Measurements from ENCODE around the gene REEP6.

Gene REEP6

GRCh38 chr19:1459479-1459878 is 31.5 kb upstream of the REEP6 start:
- no peak overlapping the region for H3K9ac ChIP-seq (ENCODE audit: low read length)
- H3K36me3 ChIP-seq (ENCODE audit: control insufficient read depth, insufficient read depth, low read length, severe bottlenecking): peaks cover 6% of the 10 kb centered on the region
- H3K4me1 ChIP-seq (ENCODE audit: control insufficient read depth, insufficient read depth, low read length): no peaks in the 10 kb centered on the region
- H3K9me3 ChIP-seq (ENCODE audit: control insufficient read depth, low read length): no peaks in the 10 kb centered on the region
- DNase-seq (ENCODE audit: low read depth): no peak
- peaks cover 5% of the 10 kb centered on the region for H3K27me3 ChIP-seq (replicated peaks; ENCODE audit: control insufficient read depth, insufficient read depth, low read length)
- no peak overlapping the region for H3K4me3 ChIP-seq (ENCODE audit: low read length)

DNA sequence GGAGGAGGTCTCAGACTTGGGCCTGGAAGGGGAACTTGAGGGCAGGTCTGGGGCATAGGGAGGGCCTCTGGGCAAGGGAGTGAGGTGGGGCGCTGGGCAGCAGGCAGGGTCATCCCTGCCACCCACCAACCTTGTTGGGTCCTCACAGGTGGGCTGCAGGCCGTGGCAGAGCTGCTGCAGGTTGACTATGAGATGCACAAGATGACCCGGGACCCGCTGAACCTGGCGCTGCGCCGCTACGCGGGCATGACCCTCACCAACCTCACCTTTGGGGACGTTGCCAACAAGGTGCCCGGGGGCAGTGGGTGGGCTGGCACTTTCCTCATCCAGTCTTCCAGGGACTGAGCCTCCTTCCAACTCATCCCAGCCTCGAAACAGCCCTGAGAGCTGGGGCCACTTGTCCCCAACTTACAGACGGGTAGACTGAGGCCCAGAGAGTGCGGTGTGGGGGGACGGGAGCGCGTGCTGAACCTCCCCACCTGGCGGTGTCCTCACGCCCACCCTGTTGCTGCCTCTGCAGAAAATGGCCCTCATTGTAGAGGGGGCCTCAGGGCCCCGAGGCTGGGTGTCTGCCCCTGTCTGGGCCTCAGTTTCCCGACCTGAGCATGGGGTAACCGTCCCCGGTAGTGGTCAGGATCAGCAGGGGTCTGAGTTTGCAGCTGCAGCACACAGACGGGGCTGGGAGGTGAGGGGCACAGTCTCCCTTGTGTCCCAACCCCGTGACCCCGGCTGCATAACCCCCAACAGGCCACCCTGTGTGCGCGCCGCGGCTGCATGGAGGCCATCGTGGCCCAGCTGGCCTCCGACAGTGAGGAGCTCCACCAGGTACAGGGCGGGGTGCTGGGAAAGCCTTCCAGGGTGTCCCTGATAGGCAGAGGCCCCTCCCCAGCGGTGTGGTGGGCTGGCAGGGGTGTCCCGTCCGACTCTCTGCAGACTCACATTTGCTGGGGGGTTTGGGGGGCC is 30.7 kb upstream of the REEP6 start:
- Histone ChIP-seq H3K27me3 (replicated peaks; ENCODE audit: control insufficient read depth, insufficient read depth, low read length) (peaks cover 5% of the 10 kb centered on the region), H3K9me3 (ENCODE audit: control insufficient read depth, low read length) (no peaks in the 10 kb centered on the region), H3K4me1 (ENCODE audit: control insufficient read depth, insufficient read depth, low read length) (no peaks in the 10 kb centered on the region), H3K4me3 (ENCODE audit: low read length) (no peak overlapping the region), H3K36me3 (ENCODE audit: control insufficient read depth, insufficient read depth, low read length, severe bottlenecking) (peaks cover 6% of the 10 kb centered on the region), H3K9ac (ENCODE audit: low read length) (no peak overlapping the region)
- no peak for DNase-seq (ENCODE audit: low read depth)

GRCh38 chr19:1461862-1462261 is 29.1 kb upstream of the REEP6 start:
- DNase-seq (ENCODE audit: low read depth): no peak
- Histone ChIP-seq H3K9me3 (ENCODE audit: control insufficient read depth, low read length) (no peaks in the 10 kb centered on the region), H3K4me1 (ENCODE audit: control insufficient read depth, insufficient read depth, low read length) (no peaks in the 10 kb centered on the region), H3K27me3 (replicated peaks; ENCODE audit: control insufficient read depth, insufficient read depth, low read length) (peaks cover 5% of the 10 kb centered on the region), H3K36me3 (ENCODE audit: control insufficient read depth, insufficient read depth, low read length, severe bottlenecking) (peaks cover 6% of the 10 kb centered on the region), H3K4me3 (ENCODE audit: low read length) (no peak overlapping the region), H3K9ac (ENCODE audit: low read length) (no peak overlapping the region)

DNA sequence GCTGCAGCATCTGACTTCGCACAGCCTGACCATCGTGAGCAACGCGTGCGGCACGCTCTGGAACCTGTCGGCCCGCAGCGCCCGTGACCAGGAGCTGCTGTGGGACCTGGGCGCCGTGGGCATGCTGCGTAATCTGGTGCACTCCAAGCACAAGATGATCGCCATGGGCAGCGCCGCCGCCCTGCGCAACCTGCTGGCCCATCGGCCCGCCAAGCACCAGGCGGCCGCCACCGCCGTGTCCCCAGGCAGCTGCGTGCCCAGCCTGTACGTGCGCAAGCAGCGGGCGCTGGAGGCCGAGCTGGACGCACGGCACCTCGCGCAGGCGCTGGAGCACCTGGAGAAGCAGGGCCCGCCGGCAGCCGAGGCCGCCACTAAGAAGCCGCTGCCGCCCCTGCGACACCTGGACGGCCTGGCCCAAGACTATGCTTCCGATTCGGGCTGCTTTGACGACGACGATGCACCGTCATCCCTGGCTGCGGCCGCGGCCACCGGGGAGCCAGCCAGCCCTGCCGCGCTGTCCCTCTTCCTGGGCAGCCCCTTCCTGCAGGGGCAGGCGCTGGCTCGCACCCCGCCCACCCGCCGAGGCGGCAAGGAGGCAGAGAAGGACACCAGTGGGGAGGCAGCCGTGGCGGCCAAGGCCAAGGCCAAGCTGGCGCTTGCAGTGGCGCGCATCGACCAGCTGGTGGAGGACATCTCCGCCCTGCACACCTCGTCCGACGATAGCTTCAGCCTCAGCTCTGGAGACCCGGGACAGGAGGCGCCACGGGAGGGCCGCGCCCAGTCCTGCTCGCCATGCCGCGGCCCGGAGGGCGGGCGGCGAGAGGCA is 25.6 kb upstream of the REEP6 start:
- H3K9ac ChIP-seq (ENCODE audit: low read length): no peak overlapping the region
- no peak overlapping the region for H3K4me3 ChIP-seq (ENCODE audit: low read length)
- peaks cover 6% of the 10 kb centered on the region for H3K4me1 ChIP-seq (ENCODE audit: control insufficient read depth, insufficient read depth, low read length)
- no peaks in the 10 kb centered on the region for H3K9me3 ChIP-seq (ENCODE audit: control insufficient read depth, low read length)
- peaks cover 6% of the 10 kb centered on the region for H3K36me3 ChIP-seq (ENCODE audit: control insufficient read depth, insufficient read depth, low read length, severe bottlenecking)
- no peak for DNase-seq (ENCODE audit: low read depth)
- peaks cover 4% of the 10 kb centered on the region for H3K27me3 ChIP-seq (replicated peaks; ENCODE audit: control insufficient read depth, insufficient read depth, low read length)

- DNase-seq (ENCODE audit: low read depth): no peak
- Histone ChIP-seq H3K4me3 (ENCODE audit: low read length) (no peak overlapping the region), H3K36me3 (ENCODE audit: control insufficient read depth, insufficient read depth, low read length, severe bottlenecking) (peaks cover 3% of the 10 kb centered on the region), H3K9ac (ENCODE audit: low read length) (no peak overlapping the region), H3K4me1 (ENCODE audit: control insufficient read depth, insufficient read depth, low read length) (peaks cover 10% of the 10 kb centered on the region), H3K9me3 (ENCODE audit: control insufficient read depth, low read length) (no peaks in the 10 kb centered on the region), H3K27me3 (replicated peaks; ENCODE audit: control insufficient read depth, insufficient read depth, low read length) (peaks cover 4% of the 10 kb centered on the region)
These were observed 24.9 kb upstream of the REEP6 start for GRCh38 chr19:1466018-1466460.

DNA sequence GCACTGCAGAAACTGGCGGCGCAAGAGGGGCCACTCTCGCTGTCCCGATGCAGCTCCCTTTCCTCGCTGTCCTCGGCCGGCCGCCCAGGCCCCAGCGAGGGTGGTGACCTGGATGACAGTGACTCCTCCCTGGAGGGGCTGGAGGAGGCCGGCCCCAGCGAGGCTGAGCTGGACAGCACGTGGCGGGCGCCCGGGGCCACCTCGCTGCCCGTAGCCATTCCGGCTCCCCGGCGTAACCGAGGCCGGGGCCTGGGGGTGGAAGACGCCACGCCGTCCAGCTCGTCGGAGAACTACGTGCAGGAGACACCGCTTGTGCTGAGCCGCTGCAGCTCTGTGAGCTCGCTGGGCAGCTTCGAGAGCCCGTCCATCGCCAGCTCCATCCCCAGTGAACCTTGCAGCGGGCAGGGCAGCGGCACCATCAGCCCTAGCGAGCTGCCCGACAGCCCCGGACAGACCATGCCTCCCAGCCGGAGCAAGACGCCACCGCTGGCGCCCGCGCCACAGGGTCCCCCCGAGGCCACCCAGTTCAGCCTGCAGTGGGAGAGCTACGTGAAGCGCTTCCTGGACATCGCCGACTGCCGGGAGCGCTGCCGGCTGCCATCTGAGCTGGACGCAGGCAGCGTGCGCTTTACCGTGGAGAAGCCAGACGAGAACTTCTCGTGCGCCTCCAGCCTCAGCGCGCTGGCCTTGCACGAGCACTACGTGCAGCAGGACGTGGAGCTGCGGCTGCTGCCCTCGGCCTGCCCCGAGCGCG is 24.3 kb upstream of the REEP6 start:
- H3K9me3 ChIP-seq (ENCODE audit: control insufficient read depth, low read length): no peaks in the 10 kb centered on the region
- no peak overlapping the region for H3K9ac ChIP-seq (ENCODE audit: low read length)
- H3K36me3 ChIP-seq (ENCODE audit: control insufficient read depth, insufficient read depth, low read length, severe bottlenecking): no peaks in the 10 kb centered on the region

GRCh38 chr19:1467215-1467489 is 23.8 kb upstream of the REEP6 start:
- Histone ChIP-seq H3K4me1 (ENCODE audit: control insufficient read depth, insufficient read depth, low read length) (peaks cover 12% of the 10 kb centered on the region), H3K9me3 (ENCODE audit: control insufficient read depth, low read length) (no peaks in the 10 kb centered on the region), H3K36me3 (ENCODE audit: control insufficient read depth, insufficient read depth, low read length, severe bottlenecking) (no peaks in the 10 kb centered on the region), H3K9ac (ENCODE audit: low read length) (no peak overlapping the region), H3K27me3 (replicated peaks; ENCODE audit: control insufficient read depth, insufficient read depth, low read length) (peaks cover 11% of the 10 kb centered on the region), H3K4me3 (ENCODE audit: low read length) (no peak overlapping the region)
- no peak for DNase-seq (ENCODE audit: low read depth)

More for the DNA sequence above, 24.3 kb upstream of the REEP6 start:
- Histone ChIP-seq H3K4me3 (ENCODE audit: low read length) (no peak overlapping the region), H3K27me3 (replicated peaks; ENCODE audit: control insufficient read depth, insufficient read depth, low read length) (peaks cover 6% of the 10 kb centered on the region), H3K4me1 (ENCODE audit: control insufficient read depth, insufficient read depth, low read length) (peaks cover 12% of the 10 kb centered on the region)
- DNase-seq (ENCODE audit: low read depth): no peak

DNA sequence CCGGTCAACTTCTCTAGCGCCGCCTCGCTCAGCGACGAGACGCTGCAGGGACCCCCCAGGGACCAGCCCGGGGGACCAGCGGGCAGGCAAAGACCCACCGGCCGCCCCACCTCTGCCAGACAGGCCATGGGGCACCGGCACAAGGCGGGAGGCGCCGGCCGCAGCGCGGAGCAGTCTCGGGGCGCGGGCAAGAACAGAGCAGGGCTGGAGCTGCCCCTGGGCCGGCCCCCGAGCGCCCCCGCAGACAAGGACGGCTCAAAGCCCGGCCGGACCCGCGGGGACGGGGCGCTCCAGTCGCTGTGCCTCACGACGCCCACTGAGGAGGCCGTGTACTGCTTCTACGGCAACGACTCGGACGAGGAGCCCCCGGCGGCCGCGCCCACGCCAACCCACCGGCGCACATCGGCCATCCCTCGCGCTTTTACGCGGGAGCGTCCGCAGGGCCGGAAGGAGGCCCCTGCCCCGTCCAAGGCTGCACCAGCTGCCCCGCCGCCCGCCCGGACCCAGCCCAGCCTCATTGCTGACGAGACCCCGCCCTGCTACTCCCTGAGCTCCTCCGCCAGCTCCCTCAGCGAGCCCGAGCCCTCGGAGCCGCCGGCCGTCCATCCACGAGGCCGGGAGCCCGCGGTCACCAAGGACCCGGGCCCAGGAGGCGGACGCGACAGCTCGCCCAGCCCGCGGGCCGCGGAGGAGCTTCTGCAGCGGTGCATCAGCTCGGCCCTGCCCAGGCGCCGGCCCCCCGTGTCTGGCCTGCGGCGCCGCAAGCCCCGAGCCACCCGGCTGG is 23.3 kb upstream of the REEP6 start:
- H3K9ac ChIP-seq (ENCODE audit: low read length): no peak overlapping the region
- peaks cover 13% of the 10 kb centered on the region for H3K27me3 ChIP-seq (replicated peaks; ENCODE audit: control insufficient read depth, insufficient read depth, low read length)
- H3K4me1 ChIP-seq (ENCODE audit: control insufficient read depth, insufficient read depth, low read length): peaks cover 12% of the 10 kb centered on the region
- DNase-seq (ENCODE audit: low read depth): no peak
- H3K4me3 ChIP-seq (ENCODE audit: low read length): no peak overlapping the region
- no peaks in the 10 kb centered on the region for H3K36me3 ChIP-seq (ENCODE audit: control insufficient read depth, insufficient read depth, low read length, severe bottlenecking)
- no peaks in the 10 kb centered on the region for H3K9me3 ChIP-seq (ENCODE audit: control insufficient read depth, low read length)

DNA sequence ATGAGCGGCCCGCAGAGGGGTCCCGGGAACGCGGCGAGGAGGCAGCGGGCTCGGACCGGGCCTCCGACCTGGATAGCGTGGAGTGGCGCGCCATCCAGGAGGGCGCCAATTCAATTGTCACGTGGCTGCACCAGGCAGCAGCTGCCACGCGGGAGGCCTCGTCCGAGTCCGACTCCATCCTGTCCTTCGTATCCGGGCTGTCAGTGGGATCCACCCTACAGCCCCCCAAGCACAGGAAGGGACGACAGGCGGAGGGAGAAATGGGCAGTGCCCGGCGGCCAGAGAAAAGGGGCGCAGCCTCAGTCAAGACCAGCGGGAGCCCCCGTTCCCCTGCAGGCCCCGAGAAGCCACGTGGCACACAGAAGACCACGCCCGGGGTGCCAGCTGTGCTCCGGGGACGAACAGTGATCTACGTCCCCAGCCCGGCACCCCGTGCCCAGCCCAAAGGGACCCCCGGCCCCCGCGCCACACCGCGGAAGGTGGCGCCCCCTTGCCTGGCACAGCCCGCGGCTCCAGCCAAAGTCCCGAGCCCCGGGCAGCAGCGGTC is 22.6 kb upstream of the REEP6 start:
- H3K36me3 ChIP-seq (ENCODE audit: control insufficient read depth, insufficient read depth, low read length, severe bottlenecking): no peaks in the 10 kb centered on the region
- DNase-seq (ENCODE audit: low read depth): no peak
- peaks cover 13% of the 10 kb centered on the region for H3K27me3 ChIP-seq (replicated peaks; ENCODE audit: control insufficient read depth, insufficient read depth, low read length)
- no peaks in the 10 kb centered on the region for H3K9me3 ChIP-seq (ENCODE audit: control insufficient read depth, low read length)
- no peak overlapping the region for H3K4me3 ChIP-seq (ENCODE audit: low read length)
- no peak overlapping the region for H3K9ac ChIP-seq (ENCODE audit: low read length)
- H3K4me1 ChIP-seq (ENCODE audit: control insufficient read depth, insufficient read depth, low read length): peaks cover 12% of the 10 kb centered on the region

DNA sequence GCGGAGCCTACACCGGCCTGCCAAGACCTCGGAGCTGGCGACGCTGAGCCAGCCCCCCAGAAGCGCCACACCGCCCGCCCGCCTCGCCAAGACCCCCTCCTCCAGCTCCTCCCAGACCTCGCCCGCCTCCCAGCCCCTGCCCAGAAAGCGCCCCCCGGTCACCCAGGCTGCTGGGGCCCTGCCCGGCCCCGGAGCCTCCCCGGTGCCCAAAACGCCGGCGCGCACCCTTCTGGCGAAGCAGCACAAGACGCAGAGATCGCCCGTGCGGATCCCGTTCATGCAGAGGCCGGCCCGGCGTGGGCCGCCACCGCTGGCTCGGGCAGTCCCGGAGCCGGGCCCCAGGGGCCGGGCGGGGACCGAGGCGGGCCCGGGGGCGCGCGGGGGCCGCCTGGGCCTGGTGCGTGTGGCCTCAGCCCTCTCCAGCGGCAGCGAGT is 22.1 kb upstream of the REEP6 start:
- no peak for DNase-seq (ENCODE audit: low read depth)
- Histone ChIP-seq H3K36me3 (ENCODE audit: control insufficient read depth, insufficient read depth, low read length, severe bottlenecking) (no peaks in the 10 kb centered on the region), H3K9ac (ENCODE audit: low read length) (no peak overlapping the region), H3K4me3 (ENCODE audit: low read length) (no peak overlapping the region), H3K27me3 (replicated peaks; ENCODE audit: control insufficient read depth, insufficient read depth, low read length) (peaks cover 13% of the 10 kb centered on the region), H3K4me1 (ENCODE audit: control insufficient read depth, insufficient read depth, low read length) (peaks cover 12% of the 10 kb centered on the region), H3K9me3 (ENCODE audit: control insufficient read depth, low read length) (no peaks in the 10 kb centered on the region)

All from adipocyte (in vitro differentiated cells).